Endothelial cell of umbilical vein (primary cell): ENCODE measurements around the gene FGF12. TPM values are rescaled to one million over a fixed set of nuclear protein-coding genes. Genes with fewer than 3 reads are reported as not detected.

Experiments used
- BruUV-seq: library from RNA; stranded (reverse); fragments of 400-500 nt; replicated peaks from 2 replicates; lab custom pipeline; 2021; lab: Mats Ljungman, UMichigan
- CTCF ChIA-PET: fragments of 300-600, 350-600 bp; sonication (Branson Sonifier 250); formaldehyde crosslinking; loops from one replicate; lab custom pipeline; 2021; ENCODE audit warnings: antibody characterized with exemption, inconsistent platforms; lab: Charles Lee
- POLR2A ChIA-PET: fragments of 300-600, 350-600 bp; sonication (Branson Sonifier 250); formaldehyde crosslinking; loops from one replicate; lab custom pipeline; 2021; ENCODE audit warnings: antibody characterized with exemption, inconsistent platforms; lab: Charles Lee
- DNase-seq: peaks from one replicate; pipeline ENCODE4 v3.0.0-alpha.2; 2011; ENCODE audit warnings: low read depth, low spot score
- FAIRE-seq: peaks from 2 replicates; lab custom pipeline; 2011; peaks lifted over from hg19 to GRCh38; lab: Jason Lieb, UNC
- H2AFZ ChIP-seq: 2 replicates; pipeline ENCODE4 v1.6.0; 2012; ENCODE audit warnings: low read depth, low read length, control low read depth, inconsistent platforms
- H3K27ac ChIP-seq: 2 replicates; pipeline ENCODE4 v1.5.1; 2011; ENCODE audit warnings: low read depth, mild to moderate bottlenecking, control low read depth, low read length, moderate library complexity; ENCODE audit not compliant: insufficient read depth
- H3K27me3 ChIP-seq, 2 experiments: 2 replicates each; pipeline versions ENCODE4 v1.6.0 to v1.6.1; 2011; ENCODE audit warnings: low read length in 2 of 2, mixed read lengths in 1 of 2; ENCODE audit not compliant: control insufficient read depth in 2 of 2, insufficient read depth in 2 of 2
- H3K36me3 ChIP-seq, 2 experiments: 2 replicates in 1 of 2; 3 replicates in 1 of 2; pipeline ENCODE4 v1.5.1; 2011; ENCODE audit warnings: low read length in 2 of 2, mild to moderate bottlenecking in 1 of 2, moderate library complexity in 1 of 2; ENCODE audit not compliant: control insufficient read depth in 2 of 2, insufficient read depth in 2 of 2; ENCODE audit errors: extremely low read depth in 1 of 2
- H3K4me1 ChIP-seq: 3 replicates; pipeline ENCODE4 v1.5.1; 2011; ENCODE audit warnings: mild to moderate bottlenecking, low read length; ENCODE audit not compliant: control insufficient read depth, insufficient read depth; ENCODE audit errors: extremely low read depth
- H3K4me2 ChIP-seq: 2 replicates; pipeline ENCODE4 v1.6.1; 2011; ENCODE audit warnings: low read length, control low read depth, mixed read lengths; ENCODE audit not compliant: insufficient read depth
- H3K4me3 ChIP-seq, 3 experiments: fragments of 200-600 bp in 1 of 3; sonication (generic), shearing (Covaris generic) in 1 of 3; replicated peaks in 1 of 3; 2 replicates each; pipeline ENCODE4 v1.5.1; 2011 to 2016; ENCODE audit warnings: control low read depth in 3 of 3, low read length in 3 of 3, mild to moderate bottlenecking in 2 of 3, inconsistent platforms in 1 of 3, low read depth in 1 of 3, moderate library complexity in 1 of 3; ENCODE audit not compliant: insufficient read depth in 1 of 3
- H3K79me2 ChIP-seq: 2 replicates; pipeline ENCODE4 v1.6.0; 2012; ENCODE audit warnings: low read length, inconsistent platforms; ENCODE audit not compliant: control insufficient read depth, insufficient read depth
- H3K9ac ChIP-seq: replicated peaks from 2 replicates; pipeline ENCODE3; 2011; ENCODE audit warnings: low read length, control low read depth; ENCODE audit not compliant: insufficient read depth; ENCODE audit errors: extremely low read depth
- H3K9me1 ChIP-seq: replicated peaks from 3 replicates; pipeline ENCODE4 v1.6.0; 2011; ENCODE audit warnings: mild to moderate bottlenecking, low read length; ENCODE audit not compliant: control insufficient read depth, insufficient read depth; ENCODE audit errors: extremely low read depth
- H3K9me3 ChIP-seq: replicated peaks from 2 replicates; pipeline ENCODE4 v1.5.1; 2012; ENCODE audit warnings: low read length, inconsistent platforms; ENCODE audit not compliant: control insufficient read depth, insufficient read depth
- H4K20me1 ChIP-seq: replicated peaks from 2 replicates; pipeline ENCODE3; 2011; ENCODE audit warnings: mild to moderate bottlenecking, low read length; ENCODE audit not compliant: control insufficient read depth, insufficient read depth; ENCODE audit errors: extremely low read depth
- CTCF ChIP-seq, 2 donors: IDR thresholded peaks; 1 replicate in 1 of 2; 2 replicates in 1 of 2; pipeline ENCODE4 v1.5.1; 2011; ENCODE audit warnings: low read length in 2 of 2, mild to moderate bottlenecking in 2 of 2, moderate library complexity in 2 of 2, control low read depth in 1 of 2, inconsistent platforms in 1 of 2, low read depth in 1 of 2; ENCODE audit not compliant: insufficient read depth in 1 of 2; ENCODE audit errors: extremely low read depth in 1 of 2
- EZH2 ChIP-seq: IDR thresholded peaks from 2 replicates; pipeline ENCODE4 v1.6.1; 2012; ENCODE audit warnings: borderline replicate concordance, low read depth, mild to moderate bottlenecking, moderate library complexity, low read length, inconsistent platforms; ENCODE audit not compliant: severe bottlenecking
- FOS ChIP-seq: IDR thresholded peaks from 2 replicates; pipeline ENCODE4 v1.6.1; 2011; ENCODE audit warnings: mild to moderate bottlenecking, low read length, moderate library complexity, borderline replicate concordance; ENCODE audit not compliant: insufficient read depth
- GATA2 ChIP-seq: IDR thresholded peaks from 2 replicates; pipeline ENCODE4 v1.7.0; 2011; ENCODE audit warnings: low read depth, mild to moderate bottlenecking, moderate library complexity, mixed read lengths, low read length; ENCODE audit not compliant: insufficient read length, insufficient read depth
- JUN ChIP-seq: IDR thresholded peaks from 2 replicates; pipeline ENCODE4 v1.6.1; 2011; ENCODE audit warnings: borderline replicate concordance, low read depth; ENCODE audit not compliant: insufficient read length, insufficient read depth
- MYC ChIP-seq: IDR thresholded peaks from one replicate; pipeline ENCODE4 v1.6.1; 2011; ENCODE audit warnings: mild to moderate bottlenecking, low read depth, low read length
- POLR2A ChIP-seq: IDR thresholded peaks from 2 replicates; pipeline ENCODE4 v1.6.1; 2012; ENCODE audit warnings: low read depth, mild to moderate bottlenecking, control low read depth, low read length
- POLR2AphosphoS5 ChIP-seq: IDR thresholded peaks from 2 replicates; pipeline ENCODE4 v1.6.1; 2012; ENCODE audit warnings: low read depth, mild to moderate bottlenecking, control low read depth, low read length, moderate library complexity; ENCODE audit not compliant: insufficient read depth
- dilution Hi-C: fragments of 300-500 bp; cut with MboI; formaldehyde crosslinking; loops from one replicate; pipeline ENCODE4 v1.15.0; 2019; ENCODE audit warnings: low sequenced_read_pairs; ENCODE audit not compliant: extremely low pct_ligation_motif_present
- intact Hi-C: fragments of 100-400 bp; cut with micrococcal nuclease; formaldehyde crosslinking; loops from one replicate; pipeline ENCODE4 v1.10.0; 2022
- polyA plus RNA-seq, 4 experiments: library from polyadenylated mRNA; depleted of rRNA in 3 of 4; stranded (reverse) in 3 of 4; unstranded in 1 of 4; fragments of >200 nt; gene quantifications; 2 replicates each; pipeline versions ENCODE4 v1.2.1 to v1.2.3, GENCODE V29; 2011 to 2012; ENCODE audit warnings: missing spikeins in 1 of 4
- total RNA-seq: library from RNA; stranded (reverse); gene quantifications from 2 replicates; pipeline ENCODE4 v1.2.3, GENCODE V29; 2021
- TF ChIP-seq, protein P1 (sequence below): IDR thresholded peaks from 2 replicates; pipeline ENCODE4 v1.6.1; 2011; ENCODE audit not compliant: insufficient read depth, insufficient read length

FGF12 gene
- total and polyA plus RNA-seq, 2 donors (not counting 3 experiments of a cell fraction or from before 2014, with no cell fraction given), result 0.72 to 2.5 TPM

- Histone ChIP-seq H3K27me3 (no peaks in the 10 kb centered on the region), H3K36me3 (no peaks in the 10 kb centered on the region), H3K9me3 (no peaks in the 10 kb centered on the region), H2AFZ (peak overlapping the region; percentile 50), H3K27ac (no peak overlapping the region), H3K79me2 (no peaks in the 10 kb centered on the region), H4K20me1 (no peaks in the 10 kb centered on the region), H3K4me1 (peaks cover 13% of the 10 kb centered on the region), H3K9ac (no peak overlapping the region), H3K4me3 (no peak overlapping the region), H3K9me1 (no peaks in the 10 kb centered on the region), H3K4me2 (no peak overlapping the region)
- FAIRE-seq (no peak), DNase-seq (peak; percentile 27)
- TF ChIP-seq FOS (peak; percentile 20), POLR2AphosphoS5 (no peak)
- dilution Hi-C loops, result no loop called here
- ChIA-PET CTCF (interaction anchor here (0.6 to 3.4 kb wide), 41 partner anchors 9 to 1538 kb away, joined by 3 to 97 read pairs (median 5); no protein-coding TSS in a partner anchor), POLR2A (no interaction called here)
- no TSS peak for BruUV-seq
- intact Hi-C loops, result no loop called here
Observed at GRCh38 chr3:192422321-192422996, 304.9 kb downstream of the FGF12 start.

DNA sequence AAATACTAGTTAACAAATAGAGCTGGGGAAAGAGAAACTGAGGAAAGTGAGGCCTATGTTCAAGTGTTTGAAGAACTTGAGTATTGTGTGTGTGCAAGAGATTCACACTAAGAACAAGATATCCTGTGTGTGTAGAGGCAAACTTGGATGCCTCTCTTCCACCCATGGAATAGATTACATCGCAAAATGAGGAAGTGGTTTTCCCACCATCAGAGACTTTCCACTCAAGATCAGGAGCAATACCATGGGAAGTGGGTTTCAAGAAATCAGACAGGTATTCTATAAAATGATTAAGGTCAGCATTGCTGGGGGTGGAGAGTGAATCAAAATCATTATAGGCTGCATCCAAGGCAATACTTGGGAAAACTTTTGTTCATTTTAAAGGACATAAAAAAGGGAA, 308.0 kb downstream of the FGF12 start:
- Histone ChIP-seq H2AFZ (no peak overlapping the region), H3K36me3 (no peaks in the 10 kb centered on the region), H3K4me2 (no peak overlapping the region), H4K20me1 (no peaks in the 10 kb centered on the region), H3K4me1 (peaks cover 23% of the 10 kb centered on the region), H3K9ac (no peak overlapping the region), H3K27ac (no peak overlapping the region), H3K79me2 (no peaks in the 10 kb centered on the region), H3K4me3 (no peak overlapping the region), H3K27me3 (no peaks in the 10 kb centered on the region), H3K9me1 (no peaks in the 10 kb centered on the region), H3K9me3 (no peaks in the 10 kb centered on the region)
- intact Hi-C loops (no loop called here), dilution Hi-C loops (no loop called here)
- no TSS peak for BruUV-seq
- DNase-seq (no peak), FAIRE-seq (no peak)
- no peak for TF ChIP-seq POLR2A
- TF ChIP-seq, protein P1, sequence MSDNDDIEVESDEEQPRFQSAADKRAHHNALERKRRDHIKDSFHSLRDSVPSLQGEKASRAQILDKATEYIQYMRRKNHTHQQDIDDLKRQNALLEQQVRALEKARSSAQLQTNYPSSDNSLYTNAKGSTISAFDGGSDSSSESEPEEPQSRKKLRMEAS, result no peak
- no peak for TF ChIP-seq MYC
- no peak for TF ChIP-seq GATA2
- no peak for TF ChIP-seq JUN
- no peak for TF ChIP-seq EZH2
- TF ChIP-seq CTCF (IDR thresholded peaks at IDR 0.05; ENCODE audit: extremely low read depth in 1 of 2, insufficient read depth in 1 of 2, low read depth in 1 of 2, low read length in 2 of 2), result no peak
- no peak for TF ChIP-seq POLR2AphosphoS5
- TF ChIP-seq FOS, result no peak
- ChIA-PET CTCF (interaction anchor here (1.3 kb wide), 1 partner anchor 12 kb away, joined by 3 read pairs; no protein-coding TSS in a partner anchor), POLR2A (no interaction called here)
